Liver (tissue), 3 donors: ENCODE data around the gene DGCR2.

Experiments used
- FOXA1 ChIP-seq: IDR thresholded peaks from 2 replicates; pipeline ENCODE4 v1.6.1; 2016; ENCODE audit warnings: antibody characterized with exemption
- FOXA2 ChIP-seq: IDR thresholded peaks from 2 replicates; pipeline ENCODE4 v1.6.1; 2016; ENCODE audit warnings: antibody characterized with exemption
- GABPA ChIP-seq, 2 donors: IDR thresholded peaks in 1 of 2; conservative IDR thresholded peaks in 1 of 2; 2 replicates each; pipeline ENCODE4 v1.6.1; 2016; ENCODE audit warnings: antibody characterized with exemption in 2 of 2, mild to moderate bottlenecking in 1 of 2, moderate library complexity in 1 of 2
- HNF4G ChIP-seq: IDR thresholded peaks from 2 replicates; pipeline ENCODE4 v1.6.1; 2016; ENCODE audit warnings: antibody characterized with exemption
- NR2F2 ChIP-seq: IDR thresholded peaks from 2 replicates; pipeline ENCODE4 v1.6.1; 2016; ENCODE audit warnings: antibody characterized with exemption
- RAD21 ChIP-seq, 2 donors: IDR thresholded peaks; 2 replicates each; pipeline ENCODE4 v1.6.1; 2016; ENCODE audit warnings: antibody characterized with exemption in 2 of 2, mild to moderate bottlenecking in 2 of 2
- RXRA ChIP-seq, 2 donors: IDR thresholded peaks; 2 replicates each; pipeline ENCODE4 v1.6.1; 2017 to 2018; ENCODE audit warnings: antibody characterized with exemption in 2 of 2, mild to moderate bottlenecking in 1 of 2
- SP1 ChIP-seq: IDR thresholded peaks from 2 replicates; pipeline ENCODE4 v1.6.1; 2018; ENCODE audit warnings: antibody characterized with exemption, mild to moderate bottlenecking
- TAF1 ChIP-seq: conservative IDR thresholded peaks from 2 replicates; pipeline ENCODE4 v1.6.1; 2016; ENCODE audit warnings: antibody characterized with exemption, mild to moderate bottlenecking
- YY1 ChIP-seq: IDR thresholded peaks from 2 replicates; pipeline ENCODE4 v1.6.1; 2016; ENCODE audit warnings: antibody characterized with exemption, mild to moderate bottlenecking
- TF ChIP-seq, protein P1 (sequence below): fragments of 150-350 bp; IDR thresholded peaks from 2 replicates; pipeline ENCODE4 v1.5.1; 2017; ENCODE audit warnings: improper control_type of control experiment, low read depth, low read length; ENCODE audit not compliant: missing input control
- TF ChIP-seq, protein P2 (sequence below): IDR thresholded peaks from 2 replicates; pipeline ENCODE4 v1.6.1; 2016; ENCODE audit warnings: antibody characterized with exemption, mild to moderate bottlenecking
- TF ChIP-seq, protein P3 (sequence below): IDR thresholded peaks from 2 replicates; pipeline ENCODE4 v1.6.1; 2016; ENCODE audit warnings: antibody characterized with exemption
- donor health status: healthy.
- donor health status: healthy.

DNA sequence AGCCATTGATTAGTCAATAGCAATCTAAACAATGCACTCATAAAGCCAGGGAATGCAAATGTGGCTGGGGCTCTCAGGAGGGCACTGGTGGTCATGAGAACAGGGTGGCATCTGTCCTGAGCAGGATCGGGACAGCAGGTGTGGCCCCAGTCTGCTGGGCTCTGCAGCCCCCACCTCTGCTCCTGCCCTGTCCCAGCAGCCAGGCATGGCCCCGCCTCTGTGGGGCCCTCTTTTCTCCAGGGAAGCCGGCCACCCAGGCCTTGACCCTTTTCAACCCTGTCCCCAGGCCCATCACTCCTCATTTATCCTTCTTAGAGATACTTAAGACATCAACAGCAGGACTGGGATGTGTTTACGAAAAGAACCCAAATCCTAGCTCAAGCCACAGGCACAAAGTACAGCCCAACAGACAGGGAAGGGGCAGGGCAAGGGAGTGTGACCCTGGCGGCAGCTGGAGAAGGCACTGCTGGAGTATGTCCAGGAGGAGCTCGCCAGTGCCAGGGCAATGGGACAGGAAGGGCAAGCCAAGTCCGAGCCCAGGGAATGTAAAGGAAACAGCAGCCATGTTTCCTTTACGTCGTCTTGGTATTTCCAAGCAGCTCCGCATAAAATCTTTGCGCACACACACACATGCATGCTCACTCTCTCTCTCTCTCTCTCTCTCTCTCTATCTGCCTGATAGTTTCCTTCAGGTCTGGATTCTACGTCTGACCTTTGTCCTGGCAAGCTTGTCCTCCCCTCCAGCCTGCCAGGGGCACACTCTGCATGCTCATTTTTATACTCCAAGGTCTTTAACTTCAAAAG, 59.9 kb downstream of the DGCR2 start:
- TF ChIP-seq, protein P1, sequence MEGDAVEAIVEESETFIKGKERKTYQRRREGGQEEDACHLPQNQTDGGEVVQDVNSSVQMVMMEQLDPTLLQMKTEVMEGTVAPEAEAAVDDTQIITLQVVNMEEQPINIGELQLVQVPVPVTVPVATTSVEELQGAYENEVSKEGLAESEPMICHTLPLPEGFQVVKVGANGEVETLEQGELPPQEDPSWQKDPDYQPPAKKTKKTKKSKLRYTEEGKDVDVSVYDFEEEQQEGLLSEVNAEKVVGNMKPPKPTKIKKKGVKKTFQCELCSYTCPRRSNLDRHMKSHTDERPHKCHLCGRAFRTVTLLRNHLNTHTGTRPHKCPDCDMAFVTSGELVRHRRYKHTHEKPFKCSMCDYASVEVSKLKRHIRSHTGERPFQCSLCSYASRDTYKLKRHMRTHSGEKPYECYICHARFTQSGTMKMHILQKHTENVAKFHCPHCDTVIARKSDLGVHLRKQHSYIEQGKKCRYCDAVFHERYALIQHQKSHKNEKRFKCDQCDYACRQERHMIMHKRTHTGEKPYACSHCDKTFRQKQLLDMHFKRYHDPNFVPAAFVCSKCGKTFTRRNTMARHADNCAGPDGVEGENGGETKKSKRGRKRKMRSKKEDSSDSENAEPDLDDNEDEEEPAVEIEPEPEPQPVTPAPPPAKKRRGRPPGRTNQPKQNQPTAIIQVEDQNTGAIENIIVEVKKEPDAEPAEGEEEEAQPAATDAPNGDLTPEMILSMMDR, result no peak
- TF ChIP-seq, protein P2, sequence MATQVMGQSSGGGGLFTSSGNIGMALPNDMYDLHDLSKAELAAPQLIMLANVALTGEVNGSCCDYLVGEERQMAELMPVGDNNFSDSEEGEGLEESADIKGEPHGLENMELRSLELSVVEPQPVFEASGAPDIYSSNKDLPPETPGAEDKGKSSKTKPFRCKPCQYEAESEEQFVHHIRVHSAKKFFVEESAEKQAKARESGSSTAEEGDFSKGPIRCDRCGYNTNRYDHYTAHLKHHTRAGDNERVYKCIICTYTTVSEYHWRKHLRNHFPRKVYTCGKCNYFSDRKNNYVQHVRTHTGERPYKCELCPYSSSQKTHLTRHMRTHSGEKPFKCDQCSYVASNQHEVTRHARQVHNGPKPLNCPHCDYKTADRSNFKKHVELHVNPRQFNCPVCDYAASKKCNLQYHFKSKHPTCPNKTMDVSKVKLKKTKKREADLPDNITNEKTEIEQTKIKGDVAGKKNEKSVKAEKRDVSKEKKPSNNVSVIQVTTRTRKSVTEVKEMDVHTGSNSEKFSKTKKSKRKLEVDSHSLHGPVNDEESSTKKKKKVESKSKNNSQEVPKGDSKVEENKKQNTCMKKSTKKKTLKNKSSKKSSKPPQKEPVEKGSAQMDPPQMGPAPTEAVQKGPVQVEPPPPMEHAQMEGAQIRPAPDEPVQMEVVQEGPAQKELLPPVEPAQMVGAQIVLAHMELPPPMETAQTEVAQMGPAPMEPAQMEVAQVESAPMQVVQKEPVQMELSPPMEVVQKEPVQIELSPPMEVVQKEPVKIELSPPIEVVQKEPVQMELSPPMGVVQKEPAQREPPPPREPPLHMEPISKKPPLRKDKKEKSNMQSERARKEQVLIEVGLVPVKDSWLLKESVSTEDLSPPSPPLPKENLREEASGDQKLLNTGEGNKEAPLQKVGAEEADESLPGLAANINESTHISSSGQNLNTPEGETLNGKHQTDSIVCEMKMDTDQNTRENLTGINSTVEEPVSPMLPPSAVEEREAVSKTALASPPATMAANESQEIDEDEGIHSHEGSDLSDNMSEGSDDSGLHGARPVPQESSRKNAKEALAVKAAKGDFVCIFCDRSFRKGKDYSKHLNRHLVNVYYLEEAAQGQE, result no peak
- TF ChIP-seq FOXA2 (no peak), GABPA (IDR thresholded peaks at IDR 0.05 in 1 of 2, conservative IDR thresholded peaks at IDR 0.05 in 1 of 2) (no peak), SP1 (no peak), FOXA1 (no peak), TAF1 (no peak), RAD21 (IDR thresholded peaks at IDR 0.05) (no peak), YY1 (no peak), RXRA (IDR thresholded peaks at IDR 0.05) (no peak), HNF4G (no peak), NR2F2 (no peak)
- TF ChIP-seq, protein P3, sequence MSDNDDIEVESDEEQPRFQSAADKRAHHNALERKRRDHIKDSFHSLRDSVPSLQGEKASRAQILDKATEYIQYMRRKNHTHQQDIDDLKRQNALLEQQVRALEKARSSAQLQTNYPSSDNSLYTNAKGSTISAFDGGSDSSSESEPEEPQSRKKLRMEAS, result no peak
